ENCODE measurements around the gene ZNF277.

Gene ZNF277

GRCh38 chr7:112267944-112268691 lies 61.6 kb downstream of the ZNF277 start:
- no peak for TF ChIP-seq CTCF (conservative IDR thresholded peaks at IDR 0.05; ENCODE audit: low read depth, low read length)
- DNase-seq (ENCODE audit: low read depth) = no peak
- H3K4me3 ChIP-seq (ENCODE audit: low read length) = no peak overlapping the region

GRCh38 chr7:112271162-112271561 lies 64.7 kb downstream of the ZNF277 start:
- H3K4me3 ChIP-seq (ENCODE audit: low read length) = no peak overlapping the region
- TF ChIP-seq CTCF (conservative IDR thresholded peaks at IDR 0.05; ENCODE audit: low read depth, low read length) = no peak
- DNase-seq (ENCODE audit: low read depth) = no peak

GRCh38 chr7:112272921-112273561 lies 66.5 kb downstream of the ZNF277 start:
- H3K4me3 ChIP-seq (ENCODE audit: low read length) = no peak overlapping the region
- DNase-seq (ENCODE audit: low read depth) = no peak
- TF ChIP-seq CTCF (conservative IDR thresholded peaks at IDR 0.05; ENCODE audit: low read depth, low read length) = no peak

- no peak for TF ChIP-seq CTCF (conservative IDR thresholded peaks at IDR 0.05; ENCODE audit: low read depth, low read length)
- DNase-seq (ENCODE audit: low read depth) = no peak
- no peak overlapping the region for H3K4me3 ChIP-seq (ENCODE audit: low read length)
These were observed 72.5 kb downstream of the ZNF277 start for GRCh38 chr7:112279042-112279441.

GRCh38 chr7:112280267-112280666 lies 73.8 kb downstream of the ZNF277 start:
- TF ChIP-seq CTCF (conservative IDR thresholded peaks at IDR 0.05; ENCODE audit: low read depth, low read length) = no peak
- H3K4me3 ChIP-seq (ENCODE audit: low read length) = no peak overlapping the region
- DNase-seq (ENCODE audit: low read depth) = no peak

- TF ChIP-seq CTCF (conservative IDR thresholded peaks at IDR 0.05; ENCODE audit: low read depth, low read length) = no peak
- no peak for DNase-seq (ENCODE audit: low read depth)
- H3K4me3 ChIP-seq (ENCODE audit: low read length) = no peak overlapping the region
These were observed 76.1 kb downstream of the ZNF277 start for GRCh38 chr7:112282476-112283188.
